T-helper 1 cell (primary cell): Measurements from ENCODE around the gene TENT5C.

Source experiments
- DNase-seq, 5 donors: peaks; one replicate each; pipeline ENCODE4 v3.0.0-alpha.2; 2012 to 2020

TENT5C gene

GRCh38 chr1:117657949-117658660 lies 52.3 kb downstream of the TENT5C start:
- no peak for DNase-seq

GRCh38 chr1:117658676-117659075 lies 52.8 kb downstream of the TENT5C start:
- DNase-seq = peak; percentile 47 to 90 (median 71)

DNA sequence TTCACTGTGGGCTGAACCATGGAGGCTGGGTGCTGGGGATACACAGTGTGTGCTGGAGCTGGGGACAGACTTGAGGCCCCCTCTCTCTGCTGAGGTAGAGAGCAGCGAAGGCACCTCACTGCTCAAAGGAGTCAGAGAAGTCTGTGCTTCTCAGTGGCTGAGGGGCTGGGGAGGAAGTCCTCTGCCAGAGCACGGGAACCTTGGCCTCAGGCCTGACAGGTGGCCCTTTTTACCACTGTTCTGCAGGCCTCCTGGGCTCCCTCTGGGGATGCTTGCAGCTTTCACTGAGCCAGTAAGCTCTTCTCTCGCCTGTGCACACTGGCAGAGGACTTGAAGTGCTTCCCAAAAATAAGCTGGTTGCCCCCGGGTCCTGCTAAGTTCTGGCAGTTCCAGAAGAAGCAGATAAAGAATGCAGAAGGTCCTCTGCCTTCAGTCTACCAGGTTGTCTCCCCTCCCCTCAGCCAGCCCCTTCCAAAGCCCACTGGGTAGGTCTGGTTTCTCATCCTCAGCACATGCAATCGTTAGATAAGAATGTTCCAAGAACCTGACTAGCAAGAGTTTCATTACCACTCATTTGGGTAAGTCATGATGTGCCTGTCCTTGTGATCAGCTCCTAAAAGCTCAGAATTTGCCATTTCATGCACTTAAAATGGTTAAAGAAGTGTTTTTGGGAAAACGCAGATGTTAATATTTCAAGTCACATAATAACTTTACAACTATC lies 53.9 kb downstream of the TENT5C start:
- DNase-seq = peak in 1 of 5 donors; percentile 74

DNA sequence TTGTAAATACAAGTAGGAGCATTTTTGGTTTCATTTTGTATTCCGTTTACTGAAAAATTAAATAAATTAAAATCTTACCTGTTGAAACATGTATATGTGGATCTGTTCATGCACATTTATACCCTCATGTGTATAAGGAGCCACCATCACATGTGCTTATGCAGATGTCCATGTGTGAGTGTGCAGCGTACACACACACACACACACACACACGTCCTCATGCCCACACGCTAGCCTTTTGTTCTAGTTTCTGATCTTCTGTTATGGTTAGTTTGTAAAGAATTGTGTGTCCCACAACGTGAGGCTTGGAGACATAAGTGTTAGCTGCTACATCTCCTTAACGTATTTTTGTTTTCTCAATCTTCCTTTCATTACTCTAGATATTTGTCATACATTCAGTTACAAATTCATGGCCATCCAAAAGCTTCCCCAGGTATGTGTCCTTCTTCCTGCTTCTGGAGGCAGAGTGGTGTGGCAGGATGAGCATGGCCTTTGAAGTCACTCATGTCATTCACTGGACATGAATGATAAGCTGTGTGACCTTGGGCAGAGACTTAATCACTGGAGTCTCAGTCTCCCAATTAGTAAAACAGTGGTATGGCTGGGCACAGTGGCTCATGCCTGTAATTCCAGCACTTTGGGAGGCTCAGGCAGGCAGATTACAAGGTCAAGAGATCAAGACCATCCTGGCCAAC lies 54.6 kb downstream of the TENT5C start:
- DNase-seq = peak in 1 of 5 donors; percentile 31

- peak in 3 of 5 donors; percentile 31 to 89 (median 47) for DNase-seq
These were observed 55.2 kb downstream of the TENT5C start for GRCh38 chr1:117661027-117661426.

DNA sequence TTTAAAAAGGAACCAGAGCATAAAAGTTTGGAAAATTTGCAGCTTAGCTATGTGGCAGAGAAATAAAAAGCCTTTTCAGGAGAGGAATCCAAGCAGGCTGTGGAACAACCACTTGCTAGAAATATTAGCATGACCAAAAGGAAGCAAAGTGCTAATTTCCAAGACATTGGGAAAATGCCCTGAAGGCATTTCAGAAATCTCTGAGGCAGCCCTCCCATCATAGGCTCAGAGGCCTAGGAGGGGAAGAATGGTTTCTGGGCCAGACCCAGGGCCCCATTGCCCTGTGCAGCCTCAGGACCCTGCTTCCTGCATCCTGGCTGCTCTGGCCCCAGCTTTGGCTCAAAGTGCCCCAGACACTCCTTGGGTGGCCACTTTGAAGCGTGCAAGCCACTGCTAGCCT lies 56.8 kb downstream of the TENT5C start:
- no peak for DNase-seq

GRCh38 chr1:117663156-117663902 lies 57.5 kb downstream of the TENT5C start:
- no peak for DNase-seq

DNA sequence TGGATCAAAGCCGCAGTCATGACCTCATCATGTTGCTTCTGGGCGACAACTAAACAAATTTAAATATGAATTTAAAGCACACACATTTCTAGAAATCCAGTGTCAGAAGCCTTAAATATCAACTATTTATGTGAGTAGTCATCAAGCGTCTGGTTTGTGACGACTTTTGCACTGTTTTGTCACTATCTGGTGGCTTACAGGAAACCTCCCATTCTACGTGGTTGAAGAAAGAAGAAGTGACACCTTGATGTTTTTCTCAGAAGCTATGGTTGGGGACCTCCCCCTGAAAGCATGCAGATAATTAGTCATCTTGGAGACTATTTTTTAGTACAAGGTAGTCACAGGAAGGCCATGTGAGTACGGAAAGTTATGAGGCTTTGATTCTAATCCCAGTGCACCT lies 58.5 kb downstream of the TENT5C start:
- DNase-seq = peak in 4 of 5 donors; percentile 38 to 97 (median 50)

DNA sequence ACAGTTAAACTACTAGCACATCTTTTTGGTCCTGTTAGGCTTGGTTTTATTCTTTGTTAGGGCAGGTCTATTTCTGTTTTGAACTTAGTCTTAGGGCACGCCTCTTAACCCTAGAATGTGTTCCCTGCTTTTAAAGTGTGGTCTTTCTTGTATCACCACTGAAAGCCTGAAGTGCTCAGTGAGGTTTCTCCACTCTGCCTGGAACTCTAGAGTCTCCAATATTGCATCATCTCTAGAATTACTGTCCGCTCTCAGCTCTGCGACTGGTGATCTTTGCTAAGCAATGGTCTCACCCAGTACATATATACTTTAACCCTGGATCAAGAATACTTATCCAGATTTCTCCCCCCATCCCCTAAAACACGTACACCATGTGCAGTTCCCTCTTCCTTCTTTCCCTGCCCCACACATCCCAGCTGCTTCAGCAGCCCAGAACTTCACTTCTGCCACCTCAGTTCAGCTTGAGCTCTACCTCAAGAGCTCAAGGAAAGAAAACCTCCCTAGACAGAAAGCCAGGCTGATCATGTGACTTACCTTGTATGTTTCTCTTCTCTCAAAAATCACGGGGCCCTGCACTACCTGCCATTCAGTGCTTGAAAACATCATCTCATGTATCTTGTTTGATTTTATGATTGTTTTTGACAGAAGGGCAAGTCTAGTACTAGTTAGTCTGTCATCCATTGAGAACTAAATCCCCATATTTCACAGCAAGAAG lies 59.9 kb downstream of the TENT5C start:
- peak in 1 of 5 donors; percentile 32 for DNase-seq

- no peak for DNase-seq
These were observed 63.7 kb downstream of the TENT5C start for GRCh38 chr1:117669572-117669971.

DNA sequence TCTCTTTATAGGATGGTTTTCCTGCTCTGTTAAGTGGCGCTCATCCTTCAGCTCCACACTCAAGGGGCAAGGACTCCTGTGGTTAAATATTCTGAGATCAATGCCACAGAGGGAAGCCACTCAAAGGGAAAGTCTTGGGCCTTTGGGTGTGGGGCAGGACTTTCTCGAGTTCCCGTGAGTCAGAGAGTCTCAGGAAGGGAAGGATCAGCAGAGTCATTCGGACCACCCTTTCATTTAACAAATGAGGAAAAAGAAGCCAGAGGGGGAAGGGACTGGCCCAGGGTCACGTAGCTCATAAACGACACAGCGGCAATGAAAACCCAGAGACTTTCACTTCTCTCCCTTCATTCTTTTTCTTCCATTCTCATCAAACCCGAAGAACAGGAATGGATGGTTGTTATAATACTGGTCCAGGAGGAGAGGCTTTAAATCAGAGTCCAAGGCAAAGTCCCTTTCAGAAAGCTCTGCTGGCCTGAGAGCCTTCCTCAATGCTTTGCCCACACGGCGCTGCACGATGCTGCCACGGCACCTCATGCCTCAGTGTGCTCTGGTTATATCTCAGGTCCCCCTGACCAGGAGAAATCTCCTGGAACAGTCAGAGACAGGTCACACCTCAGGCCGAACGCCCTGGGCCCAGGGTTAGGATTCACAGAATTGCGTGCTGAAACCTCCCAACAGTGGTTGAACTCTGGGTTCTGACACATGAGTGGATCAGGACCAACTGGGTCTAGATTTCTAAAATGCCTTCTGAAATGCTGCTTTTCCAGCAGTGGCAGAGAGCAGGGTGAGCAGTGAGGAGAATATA lies 65.3 kb downstream of the TENT5C start:
- DNase-seq = no peak

DNA sequence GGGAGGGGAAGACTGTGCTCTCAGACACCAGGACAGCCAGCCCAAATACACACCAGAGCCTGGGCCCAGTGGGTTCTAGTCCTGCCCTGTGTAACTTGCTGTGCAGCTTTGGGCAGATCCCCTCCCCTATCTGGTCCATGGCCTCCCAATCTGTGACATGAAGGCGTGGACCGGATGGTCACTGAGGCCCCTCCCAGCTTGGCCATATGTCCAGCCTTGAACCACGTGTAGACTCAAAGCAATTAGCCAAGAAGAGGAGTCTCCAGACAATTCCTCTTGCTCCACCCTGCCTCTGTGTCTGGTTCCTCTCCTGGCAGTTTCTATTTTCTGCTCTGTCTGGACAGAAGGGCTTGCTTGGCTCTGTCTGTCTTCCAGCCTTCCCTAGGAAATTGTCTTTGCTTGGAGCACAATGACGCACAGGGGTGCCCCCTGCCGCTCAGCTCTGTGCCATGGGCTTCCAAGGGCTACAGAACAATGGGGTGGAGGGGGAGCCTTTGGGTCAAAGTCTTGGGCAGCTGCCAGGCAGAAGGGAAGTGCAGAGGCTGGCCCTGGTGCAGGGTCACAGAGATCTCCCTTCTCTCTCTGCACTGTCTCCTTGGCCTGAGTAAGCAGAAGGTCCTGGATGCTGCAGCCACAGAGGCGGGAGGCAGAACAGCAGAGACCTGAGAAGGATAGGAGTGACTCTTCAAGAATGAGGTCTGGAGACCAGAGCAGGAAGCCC lies 66.1 kb downstream of the TENT5C start:
- no peak for DNase-seq

- no peak for DNase-seq
These were observed 66.9 kb downstream of the TENT5C start for GRCh38 chr1:117672756-117673155.

DNA sequence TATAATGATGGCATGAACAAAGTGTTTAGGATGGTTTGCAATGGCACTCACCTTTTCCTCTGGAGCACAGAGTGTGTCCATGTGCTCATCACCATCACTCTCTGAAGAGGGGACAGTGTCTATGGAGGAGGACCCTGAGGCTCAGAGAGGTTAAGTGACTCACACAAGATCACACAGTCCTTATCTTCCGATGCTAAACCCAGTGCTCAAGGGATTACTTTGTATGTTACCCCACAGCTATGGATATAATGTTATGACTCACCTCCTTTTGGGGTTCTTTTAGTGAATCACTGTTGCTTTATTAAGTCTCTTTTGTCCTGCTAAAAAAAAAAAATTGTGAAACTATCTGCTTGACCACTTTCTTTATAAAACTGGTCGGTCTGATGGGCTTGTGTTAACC lies 67.6 kb downstream of the TENT5C start:
- peak in 1 of 5 donors; percentile 36 for DNase-seq

- DNase-seq = peak in 4 of 5 donors; percentile 25 to 71 (median 40)
These were observed 68.9 kb downstream of the TENT5C start for GRCh38 chr1:117674521-117675400.

- no peak for DNase-seq
These were observed 70.1 kb downstream of the TENT5C start for GRCh38 chr1:117675907-117676430.

GRCh38 chr1:117676615-117677130 lies 70.8 kb downstream of the TENT5C start:
- no peak for DNase-seq
